Activated CD8-positive, alpha-beta memory T cell treated with anti-CD3 and anti-CD28 coated beads, Interleukin-2, amount 10 ng/mL, durations not matched to agents 7 days and 5 days (primary cell): ENCODE measurements around the gene CA11. TPM values are rescaled to one million over a fixed set of nuclear protein-coding genes. Genes with fewer than 3 reads are reported as not detected.

Experiments
- ATAC-seq: fragments of 150-1000 bp; cut with Tn5 transposase; one replicate; pipeline ENCODE4 v1.10.0; 2021; ENCODE audit warnings: moderate library complexity
- CTCF ChIA-PET: fragments of 350-600 bp; sonication (Branson Sonifier 250); formaldehyde crosslinking; loops from one replicate; lab custom pipeline; 2021; ENCODE audit warnings: antibody characterized with exemption; lab: Charles Lee
- DNase-seq: peaks from one replicate; pipeline ENCODE4 v3.0.0-alpha.2; 2020
- H3K27ac Mint-ChIP-seq: one replicate; pipeline ENCODE4 v1.8.0; 2021; ENCODE audit warnings: mild to moderate bottlenecking, mixed read lengths
- H3K27me3 Mint-ChIP-seq: one replicate; pipeline ENCODE4 v1.8.0; 2021; ENCODE audit warnings: mixed read lengths
- H3K36me3 Mint-ChIP-seq: one replicate; pipeline ENCODE4 v1.8.0; 2021; ENCODE audit warnings: mild to moderate bottlenecking, mixed read lengths
- H3K4me1 Mint-ChIP-seq: one replicate; pipeline ENCODE4 v1.8.0; 2021; ENCODE audit warnings: mixed read lengths
- H3K4me3 Mint-ChIP-seq: one replicate; pipeline ENCODE4 v1.8.0; 2021; ENCODE audit warnings: mild to moderate bottlenecking, moderate library complexity, mixed read lengths
- H3K9me3 Mint-ChIP-seq: one replicate; pipeline ENCODE4 v1.8.0; 2022; ENCODE audit warnings: low read depth, mixed read lengths
- total RNA-seq, 2 experiments: library from RNA; stranded (reverse); gene quantifications; one replicate each; pipeline ENCODE4 v1.2.3, GENCODE V29; 2021

Gene CA11
- total RNA-seq, 2 experiments from 2014 or later = 6.0 to 7.2 TPM

DNA sequence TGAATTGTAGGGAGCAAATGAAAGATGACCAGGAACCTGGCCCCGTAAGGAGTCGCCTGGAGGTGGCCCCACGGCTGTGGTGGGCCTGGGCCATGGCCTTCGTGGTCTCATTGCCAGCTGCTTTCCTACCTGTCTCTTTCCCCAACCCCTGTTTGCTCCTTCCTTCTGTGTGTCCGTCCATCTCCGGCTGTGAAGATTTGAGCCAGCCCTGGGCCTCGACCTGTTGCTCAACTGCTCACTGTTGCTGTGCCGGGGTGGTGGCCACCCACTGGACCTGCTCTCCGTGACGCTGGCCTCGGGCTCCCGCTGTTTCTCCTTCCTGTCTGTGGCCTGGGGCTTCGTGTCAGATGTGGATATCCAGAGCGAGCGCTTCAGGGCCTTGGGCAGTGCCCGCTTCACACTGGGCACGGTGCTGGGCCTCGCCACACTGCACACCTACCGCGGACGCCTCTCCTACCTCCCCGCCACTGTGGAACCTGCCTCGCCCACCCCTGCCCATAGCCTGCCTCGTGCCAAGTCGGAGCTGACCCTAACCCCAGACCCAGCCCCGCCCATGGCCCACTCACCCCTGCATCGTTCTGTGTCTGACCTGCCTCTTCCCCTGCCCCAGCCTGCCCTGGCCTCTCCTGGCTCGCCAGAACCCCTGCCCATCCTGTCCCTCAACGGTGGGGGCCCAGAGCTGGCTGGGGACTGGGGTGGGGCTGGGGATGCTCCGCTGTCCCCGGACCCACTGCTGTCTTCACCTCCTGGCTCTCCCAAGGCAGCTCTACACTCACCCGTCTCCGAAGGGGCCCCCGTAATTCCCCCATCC is 17.3 kb downstream of the CA11 start:
- CTCF ChIA-PET = interaction anchor here (1.0 to 2.4 kb wide), 4 partner anchors 9 to 20 kb away, joined by 3 to 10 read pairs (median 4); partner anchors contain the start of genes CA11, RPL18 and SPHK2
- Mint-ChIP-seq H3K9me3 (no peaks in the 10 kb centered on the region), H3K4me3 (no peak overlapping the region), H3K4me1 (peaks cover 40% of the 10 kb centered on the region), H3K27me3 (no peaks in the 10 kb centered on the region), H3K27ac (no peak overlapping the region), H3K36me3 (peaks cover 7% of the 10 kb centered on the region)
- DNase-seq (no peak), ATAC-seq (no peak)

DNA sequence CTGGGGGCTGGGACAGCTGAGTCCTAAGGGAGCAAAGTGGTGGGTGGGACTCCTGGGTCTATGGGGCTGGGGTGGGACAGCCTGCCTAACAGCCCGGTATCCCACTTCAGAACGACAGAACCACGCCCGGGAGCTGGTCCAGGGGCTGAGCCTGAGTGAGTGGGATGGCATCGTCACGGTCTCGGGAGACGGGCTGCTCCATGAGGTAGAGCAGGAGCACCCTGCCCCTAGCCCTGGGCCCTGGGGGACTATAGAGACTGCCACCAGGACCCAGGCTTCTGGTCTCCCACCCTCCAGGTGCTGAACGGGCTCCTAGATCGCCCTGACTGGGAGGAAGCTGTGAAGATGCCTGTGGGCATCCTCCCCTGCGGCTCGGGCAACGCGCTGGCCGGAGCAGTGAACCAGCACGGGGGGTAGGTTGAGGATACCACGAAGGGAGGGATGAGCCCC is 18.1 kb downstream of the CA11 start:
- Mint-ChIP-seq H3K9me3 (no peaks in the 10 kb centered on the region), H3K27ac (peak overlapping the region; percentile 74), H3K27me3 (no peaks in the 10 kb centered on the region), H3K36me3 (peaks cover 12% of the 10 kb centered on the region), H3K4me1 (peaks cover 43% of the 10 kb centered on the region), H3K4me3 (no peak overlapping the region)
- ATAC-seq (no peak), DNase-seq (no peak)
- CTCF ChIA-PET = interaction anchor here (1.3 to 2.4 kb wide), 3 partner anchors 9 to 19 kb away, joined by 3 to 10 read pairs (median 4); partner anchors contain the start of genes CA11, RPL18 and SPHK2

DNA sequence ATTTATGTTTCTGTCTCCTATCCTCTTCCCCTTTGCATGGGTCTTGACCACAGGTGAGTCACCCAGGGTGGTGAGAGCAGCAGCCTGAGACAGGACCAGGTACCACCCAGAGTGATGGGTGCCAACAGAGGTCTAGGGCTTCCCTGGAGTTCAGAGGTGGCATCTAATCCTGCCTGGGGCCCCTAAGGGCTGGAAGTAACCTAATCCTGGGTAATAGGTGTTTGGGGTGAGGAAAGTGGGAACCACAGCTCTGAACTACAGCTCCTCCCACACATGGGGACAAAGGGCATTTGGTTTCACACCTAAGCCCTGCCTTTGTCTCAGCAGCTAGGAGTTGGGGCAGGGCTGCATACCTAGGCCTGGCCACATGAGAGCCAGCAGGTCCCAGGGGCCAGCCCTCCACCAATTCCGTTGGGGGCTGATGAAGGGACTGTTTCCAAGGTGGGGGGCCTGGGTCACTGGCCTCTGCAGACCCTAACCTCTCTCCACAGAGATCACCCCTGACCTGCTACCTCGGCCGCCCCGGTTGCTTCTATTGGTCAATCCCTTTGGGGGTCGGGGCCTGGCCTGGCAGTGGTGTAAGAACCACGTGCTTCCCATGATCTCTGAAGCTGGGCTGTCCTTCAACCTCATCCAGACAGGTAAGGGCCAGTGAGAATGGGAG is 18.7 kb downstream of the CA11 start:
- CTCF ChIA-PET = interaction anchor here (1.3 to 2.4 kb wide), 3 partner anchors 8 to 19 kb away, joined by 3 to 10 read pairs (median 4); partner anchors contain the start of genes CA11, RPL18 and SPHK2
- no peak overlapping the region for H3K4me3 Mint-ChIP-seq
- H3K9me3 Mint-ChIP-seq = no peaks in the 10 kb centered on the region
- ATAC-seq (no peak), DNase-seq (peak; percentile 72)
- peaks cover 14% of the 10 kb centered on the region for H3K36me3 Mint-ChIP-seq
- no peaks in the 10 kb centered on the region for H3K27me3 Mint-ChIP-seq
- H3K27ac Mint-ChIP-seq = peak overlapping the region; percentile 74
- H3K4me1 Mint-ChIP-seq = peaks cover 45% of the 10 kb centered on the region

DNA sequence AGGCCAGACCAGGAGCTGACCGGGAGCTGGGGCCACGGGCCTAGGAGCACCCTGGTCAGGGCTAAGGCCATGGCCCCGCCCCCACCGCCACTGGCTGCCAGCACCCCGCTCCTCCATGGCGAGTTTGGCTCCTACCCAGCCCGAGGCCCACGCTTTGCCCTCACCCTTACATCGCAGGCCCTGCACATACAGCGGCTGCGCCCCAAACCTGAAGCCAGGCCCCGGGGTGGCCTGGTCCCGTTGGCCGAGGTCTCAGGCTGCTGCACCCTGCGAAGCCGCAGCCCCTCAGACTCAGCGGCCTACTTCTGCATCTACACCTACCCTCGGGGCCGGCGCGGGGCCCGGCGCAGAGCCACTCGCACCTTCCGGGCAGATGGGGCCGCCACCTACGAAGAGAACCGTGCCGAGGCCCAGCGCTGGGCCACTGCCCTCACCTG is 20.1 kb downstream of the CA11 start:
- Mint-ChIP-seq H3K4me1 (peaks cover 51% of the 10 kb centered on the region), H3K4me3 (no peak overlapping the region), H3K36me3 (peaks cover 22% of the 10 kb centered on the region), H3K9me3 (no peaks in the 10 kb centered on the region), H3K27ac (no peak overlapping the region), H3K27me3 (no peaks in the 10 kb centered on the region)
- DNase-seq = no peak
- ATAC-seq = no peak
- CTCF ChIA-PET = interaction anchor here (0.6 kb wide), 1 partner anchor 56 kb away, joined by 3 read pairs; no protein-coding TSS in a partner anchor

DNA sequence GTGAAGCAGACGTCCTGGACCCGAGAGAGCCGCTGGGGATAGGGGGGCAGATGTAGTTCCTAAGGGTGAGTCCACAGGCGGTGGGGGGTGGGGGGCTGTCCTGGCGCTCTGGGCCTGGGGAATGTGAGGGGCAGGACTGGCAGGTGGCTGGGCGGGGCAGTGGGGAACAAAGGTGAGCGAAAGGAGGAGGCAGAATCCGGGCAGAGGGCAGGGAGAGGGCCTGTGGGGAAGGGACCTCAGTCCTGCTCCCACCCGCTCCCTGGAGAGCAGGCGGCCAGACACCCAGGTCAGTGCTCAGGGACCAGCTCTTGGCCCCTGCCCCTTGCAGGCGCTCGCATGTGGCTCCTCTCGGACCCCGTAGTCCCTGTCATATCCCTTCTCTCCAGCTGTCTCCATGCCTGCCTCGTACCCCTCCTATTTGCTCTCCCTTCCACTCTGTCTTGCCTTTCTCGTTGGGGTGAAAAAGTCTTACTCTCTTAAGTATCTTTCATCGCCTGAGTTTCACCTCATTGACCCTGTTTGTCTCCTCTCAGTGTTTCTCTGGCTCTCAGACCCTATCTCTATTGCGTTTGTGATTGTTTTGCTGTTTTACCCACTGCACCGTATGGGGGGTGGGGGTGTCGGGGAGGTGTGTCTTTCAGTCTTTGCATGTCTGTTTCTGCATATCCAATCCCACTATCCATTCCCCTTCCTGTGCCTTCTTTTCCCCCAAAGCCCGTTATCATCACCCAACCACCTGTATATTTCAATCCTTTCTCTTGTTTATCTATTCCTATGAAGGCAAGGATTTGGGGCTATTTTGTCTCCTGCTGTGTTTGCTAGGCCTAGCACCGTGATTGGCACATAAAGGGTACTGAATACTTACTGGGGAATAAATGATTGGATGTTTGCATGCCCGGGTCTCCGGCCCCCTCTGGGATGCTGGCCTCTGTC is 20.9 kb downstream of the CA11 start:
- ATAC-seq = no peak
- H3K9me3 Mint-ChIP-seq = no peaks in the 10 kb centered on the region
- H3K4me3 Mint-ChIP-seq = peak overlapping the region; percentile 75
- no peak for DNase-seq
- H3K27me3 Mint-ChIP-seq = no peaks in the 10 kb centered on the region
- H3K27ac Mint-ChIP-seq = peak overlapping the region; percentile 89
- CTCF ChIA-PET = interaction anchor here (1.7 kb wide), 1 partner anchor 8 kb away, joined by 5 read pairs; no protein-coding TSS in a partner anchor
- peaks cover 22% of the 10 kb centered on the region for H3K36me3 Mint-ChIP-seq
- peaks cover 53% of the 10 kb centered on the region for H3K4me1 Mint-ChIP-seq

DNA sequence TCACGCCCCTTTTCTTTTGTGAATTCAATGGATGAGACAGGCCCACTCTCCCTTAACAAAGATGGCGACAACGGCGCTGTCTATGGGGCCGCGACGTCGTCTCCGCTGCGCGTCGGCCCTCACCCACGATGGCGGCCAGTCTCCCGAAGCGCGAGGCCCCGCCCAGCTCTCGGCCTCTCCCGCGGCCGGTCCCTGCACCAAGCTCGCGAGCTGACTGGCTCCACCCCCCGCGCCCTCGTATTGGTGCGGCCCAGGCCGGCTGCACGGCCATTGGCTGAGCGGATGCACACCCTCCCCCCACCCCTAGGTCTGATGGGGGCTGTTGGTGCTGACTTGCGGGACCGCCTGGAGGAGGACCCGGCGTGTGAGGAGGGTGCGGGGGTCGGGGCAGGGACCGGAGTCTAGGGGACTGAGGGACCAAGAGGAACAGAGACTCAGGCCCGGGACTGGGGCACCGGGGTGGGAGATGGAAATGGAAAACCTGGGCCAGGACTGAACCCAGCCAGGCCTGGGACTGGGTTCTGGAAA is 21.9 kb downstream of the CA11 start:
- H3K27ac Mint-ChIP-seq = peak overlapping the region; percentile 93
- CTCF ChIA-PET = interaction anchor here (0.7 to 1.7 kb wide), 4 partner anchors 9 to 40 kb away, joined by 3 to 5 read pairs (median 4); partner anchors contain the start of gene CA11
- peak overlapping the region; percentile 75 for H3K4me3 Mint-ChIP-seq
- H3K4me1 Mint-ChIP-seq = peaks cover 60% of the 10 kb centered on the region
- DNase-seq (peak; percentile 99), ATAC-seq (peak; percentile 87)
- no peaks in the 10 kb centered on the region for H3K9me3 Mint-ChIP-seq
- H3K36me3 Mint-ChIP-seq = peaks cover 25% of the 10 kb centered on the region
- H3K27me3 Mint-ChIP-seq = no peaks in the 10 kb centered on the region

DNA sequence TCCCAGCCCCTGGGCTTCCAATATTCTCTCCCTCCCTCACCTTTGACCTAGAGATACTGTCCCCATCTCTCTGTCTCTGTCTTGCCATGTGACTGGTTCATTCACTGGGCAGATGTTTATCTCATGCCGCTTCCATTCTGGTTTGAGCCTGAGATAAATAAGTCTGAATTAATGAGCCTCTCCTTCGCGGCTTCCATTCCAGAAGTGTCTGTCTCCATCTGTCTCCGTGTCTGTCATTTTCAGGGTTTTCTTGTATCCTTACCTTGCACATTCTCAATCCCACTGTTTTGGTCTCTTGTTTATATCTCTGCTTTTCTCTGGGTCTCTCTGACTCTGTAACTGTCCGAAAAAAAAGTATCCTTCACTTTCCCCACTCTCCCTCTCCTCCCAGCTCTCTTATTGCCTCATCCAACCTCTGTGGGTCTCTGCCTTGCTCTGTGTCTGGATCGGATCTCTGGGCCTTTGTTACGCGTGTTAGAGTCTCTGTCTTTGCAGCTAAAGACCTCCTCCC is 22.4 kb downstream of the CA11 start:
- Mint-ChIP-seq H3K36me3 (peaks cover 26% of the 10 kb centered on the region), H3K4me3 (peak overlapping the region; percentile 75), H3K4me1 (peaks cover 58% of the 10 kb centered on the region), H3K9me3 (no peaks in the 10 kb centered on the region), H3K27ac (peak overlapping the region; percentile 93), H3K27me3 (no peaks in the 10 kb centered on the region)
- CTCF ChIA-PET = interaction anchor here (0.7 to 1.7 kb wide), 4 partner anchors 9 to 39 kb away, joined by 3 to 5 read pairs (median 4); partner anchors contain the start of gene CA11
- no peak for ATAC-seq
- DNase-seq = no peak

DNA sequence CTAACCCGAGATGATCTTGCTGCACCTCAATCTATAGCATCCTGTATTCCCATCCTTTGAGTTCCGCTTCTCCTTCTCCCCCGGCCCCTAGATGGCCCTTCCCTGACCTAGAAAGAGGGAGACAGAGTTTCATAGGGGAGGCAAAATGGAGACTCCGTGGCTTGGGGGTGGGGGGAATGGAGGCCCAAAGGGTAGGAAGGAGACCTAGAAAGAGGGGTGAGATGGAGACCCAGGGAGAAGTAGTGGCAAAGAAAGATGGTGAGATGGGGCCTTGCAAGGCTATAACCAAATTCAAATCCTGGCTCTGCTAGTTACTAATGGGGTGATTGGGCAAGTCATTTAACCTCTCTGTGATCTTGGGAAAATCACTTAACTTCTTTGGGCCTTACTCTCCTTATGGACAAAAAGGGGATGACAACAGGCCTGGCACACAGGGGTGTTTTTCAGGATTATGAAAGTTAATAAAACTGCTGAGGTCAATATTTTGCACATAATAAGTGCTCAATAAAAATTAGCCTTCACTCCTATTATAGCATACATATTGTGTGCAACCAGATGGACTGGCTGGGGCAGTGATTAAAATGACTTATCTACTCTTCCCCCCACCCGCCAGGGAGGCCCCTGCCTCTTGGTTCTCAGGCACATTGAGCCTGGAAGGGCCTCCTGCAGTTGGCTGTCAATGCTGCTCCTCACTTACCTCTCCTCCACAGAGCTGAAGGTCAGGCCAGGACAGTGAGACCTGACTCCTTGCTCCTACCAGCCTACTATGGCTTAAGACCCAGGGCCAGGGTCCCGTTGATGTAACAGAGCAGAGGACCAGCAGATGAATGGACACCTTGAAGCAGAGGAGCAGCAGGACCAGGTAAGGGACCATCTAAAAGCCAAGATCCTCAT is 26.0 kb downstream of the CA11 start:
- peaks cover 56% of the 10 kb centered on the region for H3K36me3 Mint-ChIP-seq

DNA sequence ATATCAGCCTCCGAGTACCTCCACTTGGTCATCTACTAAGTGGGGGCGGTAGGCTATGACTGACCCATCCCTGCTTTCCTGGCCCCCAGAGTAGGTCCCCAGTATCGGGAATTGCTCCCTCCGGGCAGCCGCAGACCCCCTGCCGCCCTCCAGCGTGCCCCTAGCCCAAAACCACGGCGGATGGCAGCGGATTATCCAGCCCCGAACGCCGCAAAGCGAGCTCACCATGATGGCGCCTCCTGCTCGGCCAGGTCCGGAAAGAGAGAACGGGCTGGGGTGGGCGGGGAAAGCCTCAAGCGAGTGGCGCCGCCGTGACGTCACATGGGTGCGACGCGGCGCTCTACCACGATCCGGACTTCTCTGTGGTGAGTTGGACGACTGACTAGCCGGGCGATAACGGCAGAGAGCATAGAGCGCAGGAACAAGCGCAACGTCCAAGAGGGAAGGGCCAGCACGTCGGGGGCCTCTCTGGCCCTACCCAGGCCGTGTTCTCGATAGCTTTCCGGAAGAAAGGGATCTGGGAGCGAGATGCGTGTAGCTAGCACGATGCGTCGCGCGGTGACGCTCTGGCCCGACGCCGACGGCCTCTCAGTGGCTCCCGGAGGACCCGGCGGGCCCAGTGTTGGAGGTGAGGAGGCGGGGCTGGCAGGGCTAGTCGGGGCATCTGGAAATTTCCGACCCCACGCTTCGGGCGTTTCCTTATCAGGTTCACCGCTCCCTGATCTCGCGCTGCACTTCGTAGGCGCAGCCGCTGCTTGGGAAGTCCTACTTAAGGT is 26.9 kb downstream of the CA11 start, which contains the start of the genes RPL18 and SPHK2:
RPL18 (minus strand) TSS at position 263 of the 776 bp plus-strand sequence; CDS start at position 228, 35 bp downstream.
SPHK2 (plus strand) TSS at position 591 of the 776 bp plus-strand sequence. CDS start 1,009 bp downstream, outside the sequence.
- H3K27me3 Mint-ChIP-seq = no peaks in the 10 kb centered on the region
- ATAC-seq (peak; percentile 79), DNase-seq (peak; percentile 98)
- peaks cover 59% of the 10 kb centered on the region for H3K36me3 Mint-ChIP-seq
- CTCF ChIA-PET = interaction anchor here (1.0 to 1.5 kb wide), 5 partner anchors 9 to 126 kb away, joined by 3 to 5 read pairs (median 5); partner anchors contain the start of gene CA11
- H3K4me1 Mint-ChIP-seq = peaks cover 51% of the 10 kb centered on the region
- no peaks in the 10 kb centered on the region for H3K9me3 Mint-ChIP-seq
- H3K4me3 Mint-ChIP-seq = peak within 1 kb of the TSS; percentile 98
- peak within 1 kb of the TSS; percentile 99 for H3K27ac Mint-ChIP-seq

More for the DNA sequence above, 26.0 kb downstream of the CA11 start:
- no peaks in the 10 kb centered on the region for H3K9me3 Mint-ChIP-seq
- ATAC-seq = no peak
- H3K27me3 Mint-ChIP-seq = no peaks in the 10 kb centered on the region
- peak overlapping the region; percentile 99 for H3K27ac Mint-ChIP-seq
- peak overlapping the region; percentile 98 for H3K4me3 Mint-ChIP-seq
- CTCF ChIA-PET = interaction anchor here (1.0 to 1.5 kb wide), 5 partner anchors 8 to 127 kb away, joined by 3 to 5 read pairs (median 5); partner anchors contain the start of gene CA11
- peaks cover 56% of the 10 kb centered on the region for H3K4me1 Mint-ChIP-seq
- no peak for DNase-seq

DNA sequence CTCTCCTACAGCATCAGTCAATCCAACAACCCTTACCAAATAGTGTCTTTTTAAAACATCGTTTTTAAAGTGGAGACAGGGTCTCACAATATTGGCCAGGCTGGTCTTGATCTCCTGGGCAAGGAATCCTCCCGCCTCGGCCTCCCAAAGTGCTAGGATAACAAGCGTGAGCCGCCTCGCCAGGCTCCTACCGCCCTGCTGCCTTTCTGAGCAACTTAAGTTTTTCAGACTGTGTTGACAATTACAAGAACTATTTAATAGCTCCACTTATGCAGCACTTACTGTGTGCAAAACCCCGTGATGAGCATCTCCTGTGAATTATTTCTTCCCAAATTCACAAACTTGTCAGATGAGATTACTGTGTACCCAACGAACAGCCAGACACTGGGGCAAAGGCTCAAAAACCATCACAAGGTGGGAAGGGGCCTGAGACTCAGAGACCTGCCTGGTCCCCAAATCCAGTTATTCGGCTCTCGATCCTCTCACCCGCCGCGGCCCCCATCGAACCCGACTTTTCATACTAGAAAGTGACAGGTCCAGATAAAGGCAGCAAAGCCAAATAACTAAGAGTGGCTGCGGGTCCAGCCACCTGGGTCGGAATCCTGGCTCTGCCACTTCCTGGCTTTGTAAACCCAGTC is 27.6 kb downstream of the CA11 start:
- Mint-ChIP-seq H3K4me1 (peaks cover 45% of the 10 kb centered on the region), H3K27ac (peak overlapping the region; percentile 99), H3K4me3 (peak overlapping the region; percentile 98), H3K9me3 (no peaks in the 10 kb centered on the region), H3K36me3 (peaks cover 53% of the 10 kb centered on the region), H3K27me3 (no peaks in the 10 kb centered on the region)
- ATAC-seq = no peak
- DNase-seq = no peak
- CTCF ChIA-PET = interaction anchor here (1.2 to 2.6 kb wide), 6 partner anchors 10 to 125 kb away, joined by 3 to 12 read pairs (median 5); partner anchors contain the start of gene CA11
